SK-N-SH treated with all-trans-retinoic acid at 6 μM for 48 hours (cell line): Measurements from ENCODE around the gene MYL4.

Source experiments
- PPARA ChIP-seq: fragments of 250-450 bp; sonication (Bioruptor Pico); IDR thresholded peaks from 2 replicates; pipeline ENCODE4 v1.5.0; 2020; ENCODE audit warnings: mild to moderate bottlenecking, borderline replicate concordance
- RARB ChIP-seq: fragments of 250-450 bp; sonication (Bioruptor Pico); IDR thresholded peaks from 2 replicates; pipeline ENCODE4 v1.8.0; 2021; ENCODE audit warnings: mild to moderate bottlenecking, moderate library complexity

DNA sequence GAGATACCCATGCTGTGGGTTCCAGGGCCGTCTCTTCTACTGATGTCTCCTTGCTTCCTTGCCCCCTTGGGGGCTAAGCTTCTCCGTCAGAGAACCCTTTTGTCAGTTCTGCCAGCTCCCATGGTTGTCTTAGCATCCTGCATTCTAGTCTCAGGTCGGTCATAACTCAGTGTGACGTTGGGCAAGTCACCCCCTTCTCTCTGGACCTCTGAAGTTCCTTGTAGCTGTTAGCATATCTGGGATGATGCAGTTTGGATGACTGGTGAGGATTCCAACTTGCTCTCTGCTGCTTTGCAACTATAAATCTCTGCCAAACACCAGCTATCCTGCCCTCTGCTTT lies 8.9 kb upstream of the MYL4 start:
- TF ChIP-seq PPARA (no peak), RARB (no peak)
